Endothelial cell of umbilical vein (primary cell): ENCODE measurements around the gene TMEM184C.

ENCODE experiments used
- CTCF ChIP-seq, 2 donors: IDR thresholded peaks; 1 replicate in 1 of 2; 2 replicates in 1 of 2; pipeline ENCODE4 v1.5.1; 2011; ENCODE audit warnings: low read length in 2 of 2, mild to moderate bottlenecking in 2 of 2, moderate library complexity in 2 of 2, control low read depth in 1 of 2, inconsistent platforms in 1 of 2, low read depth in 1 of 2; ENCODE audit not compliant: insufficient read depth in 1 of 2; ENCODE audit errors: extremely low read depth in 1 of 2
- POLR2AphosphoS5 ChIP-seq: IDR thresholded peaks from 2 replicates; pipeline ENCODE4 v1.6.1; 2012; ENCODE audit warnings: low read depth, mild to moderate bottlenecking, control low read depth, low read length, moderate library complexity; ENCODE audit not compliant: insufficient read depth

DNA sequence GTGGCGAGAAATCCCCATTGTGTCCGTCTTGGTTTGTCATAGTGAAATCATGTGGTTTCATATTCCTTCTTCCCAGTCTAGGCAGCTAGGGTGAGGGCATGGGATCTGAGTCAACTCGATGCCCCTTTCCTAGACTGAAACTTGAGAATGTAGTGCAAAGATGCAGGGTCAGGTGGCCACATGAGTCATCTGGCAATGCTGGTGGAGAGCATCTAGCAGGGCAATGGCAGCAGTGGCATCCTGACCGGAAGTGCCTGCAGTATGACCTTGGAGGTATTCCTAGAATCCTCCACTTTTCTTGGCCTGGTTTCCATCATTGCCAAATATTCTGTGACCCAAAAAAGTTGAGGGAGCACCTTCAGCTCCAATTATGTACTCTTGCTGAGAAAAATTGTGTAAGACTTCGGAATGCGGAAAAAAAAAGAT lies 39.1 kb upstream of the TMEM184C start:
- TF ChIP-seq CTCF (IDR thresholded peaks at IDR 0.05; ENCODE audit: extremely low read depth in 1 of 2, insufficient read depth in 1 of 2, low read depth in 1 of 2, low read length in 2 of 2) (no peak), POLR2AphosphoS5 (peak; percentile 84)
